Neuron (in vitro differentiated cells): Measurements from ENCODE around the gene RNASE7.
"Not testable (repeated sequence)": the region's sequence is repeated elsewhere in the genome, so short reads cannot be mapped to it uniquely, and the experiment has no call there.

Source experiments
- H2AFZ ChIP-seq: one replicate; pipeline ENCODE4 v1.6.1; 2013; ENCODE audit warnings: low read depth, mild to moderate bottlenecking, inconsistent platforms, low read length, moderate library complexity
- H3K27me3 ChIP-seq: one replicate; pipeline ENCODE4 v1.6.1; 2013; ENCODE audit warnings: low read length; ENCODE audit not compliant: insufficient read depth
- H3K36me3 ChIP-seq: one replicate; pipeline ENCODE4 v1.6.1; 2013; ENCODE audit warnings: low read length; ENCODE audit not compliant: insufficient read depth
- H3K4me1 ChIP-seq: one replicate; pipeline ENCODE4 v1.6.1; 2013; ENCODE audit warnings: low read length; ENCODE audit not compliant: insufficient read depth
- H3K4me3 ChIP-seq: 2 replicates; pipeline ENCODE4 v1.5.1; 2013; ENCODE audit warnings: mild to moderate bottlenecking, low read length, moderate library complexity
- H3K9me3 ChIP-seq: one replicate; pipeline ENCODE4 v1.6.1; 2013; ENCODE audit warnings: low read length

RNASE7 gene

DNA sequence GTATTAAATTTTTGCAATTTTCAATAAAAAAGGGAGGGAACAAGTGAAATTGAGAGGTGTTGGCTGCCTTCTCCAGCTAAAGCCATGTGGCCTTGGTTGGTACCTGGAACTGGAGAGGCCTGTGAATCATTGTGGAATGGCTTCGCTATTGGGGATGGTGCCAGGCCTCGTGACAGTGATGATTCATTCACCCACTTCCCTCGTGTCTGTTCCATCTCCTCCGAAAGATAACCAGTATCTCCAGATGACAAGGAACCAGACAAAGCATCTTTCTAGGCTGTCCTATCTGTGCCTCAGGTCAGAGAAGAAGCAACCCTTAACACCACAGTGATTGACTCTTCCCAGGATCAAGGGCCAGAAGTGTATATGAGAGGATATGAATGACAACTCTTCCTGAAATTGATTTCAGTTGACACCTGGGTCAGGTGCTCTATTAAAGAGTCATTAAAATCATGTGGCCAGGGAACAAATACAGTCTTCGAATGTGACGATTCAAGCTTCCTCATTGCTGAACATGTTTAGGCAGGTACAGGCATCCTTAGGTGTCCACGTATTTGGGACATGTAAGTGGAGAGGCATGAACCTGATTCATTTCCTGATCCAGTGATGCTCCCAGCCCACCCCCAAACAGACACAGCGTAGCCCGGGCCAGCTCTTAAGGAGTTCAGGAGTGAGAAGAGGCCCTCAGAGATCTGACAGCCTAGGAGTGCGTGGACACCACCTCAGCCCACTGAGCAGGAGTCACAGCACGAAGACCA is at the start of gene RNASE7:
Gene RNASE7, plus strand, starts transcription at position 687 of the 758 bp plus-strand sequence. CDS start 631 bp downstream, outside the sequence.
- H3K4me1 ChIP-seq: peaks cover 3% of the 10 kb centered on the region
- no peaks in the 10 kb centered on the region for H3K9me3 ChIP-seq
- no peak within 1 kb of the TSS for H3K4me3 ChIP-seq
- H2AFZ ChIP-seq: no peak within 1 kb of the TSS
- H3K36me3 ChIP-seq: no peaks in the 10 kb centered on the region
- H3K27me3 ChIP-seq: peaks cover 32% of the 10 kb centered on the region

- Histone ChIP-seq H3K4me1 (peaks cover under 1% of the 10 kb centered on the region), H2AFZ (no peak overlapping the region), H3K27me3 (no peaks in the 10 kb centered on the region), H3K4me3 (no peak overlapping the region), H3K36me3 (peaks cover 53% of the 10 kb centered on the region), H3K9me3 (no peaks in the 10 kb centered on the region)
Observed at GRCh38 chr14:20996521-20996920, 45.6 kb upstream of the RNASE7 start.

DNA sequence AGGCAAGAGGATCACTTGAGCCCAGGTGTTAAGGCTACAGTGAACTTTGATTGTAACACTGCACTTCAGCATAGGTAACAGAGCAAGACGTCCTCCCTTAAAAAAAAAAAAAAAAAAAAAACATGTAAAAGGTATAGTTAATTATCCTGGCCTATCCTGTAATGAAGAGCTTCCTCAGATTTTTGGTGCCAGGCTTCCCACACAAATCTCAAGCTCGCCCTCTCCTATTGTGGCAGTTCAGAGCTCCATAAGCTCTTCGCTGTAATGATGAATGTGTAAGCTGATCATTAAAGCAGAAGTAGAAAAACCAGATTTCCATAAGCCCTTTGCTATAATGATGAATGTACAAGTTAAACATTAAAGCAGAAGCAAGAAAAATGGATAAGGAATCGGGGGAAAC is 45.0 kb upstream of the RNASE7 start:
- H3K36me3 ChIP-seq: peaks cover 47% of the 10 kb centered on the region
- H3K4me1 ChIP-seq: no peaks in the 10 kb centered on the region

GRCh38 chr14:20997564-20997963 is 44.6 kb upstream of the RNASE7 start:
- Histone ChIP-seq H3K9me3 (no peaks in the 10 kb centered on the region), H2AFZ (no peak overlapping the region), H3K27me3 (no peaks in the 10 kb centered on the region), H3K36me3 (peaks cover 43% of the 10 kb centered on the region), H3K4me1 (no peaks in the 10 kb centered on the region), H3K4me3 (no peak overlapping the region)

More for the DNA sequence above, 45.0 kb upstream of the RNASE7 start:
- H3K9me3 ChIP-seq: no peaks in the 10 kb centered on the region
- no peak overlapping the region for H3K4me3 ChIP-seq
- no peaks in the 10 kb centered on the region for H3K27me3 ChIP-seq
- no peak overlapping the region for H2AFZ ChIP-seq

GRCh38 chr14:20998139-20998538 is 44.0 kb upstream of the RNASE7 start:
- H3K4me1 ChIP-seq: no peaks in the 10 kb centered on the region
- H3K9me3 ChIP-seq: no peaks in the 10 kb centered on the region
- no peaks in the 10 kb centered on the region for H3K27me3 ChIP-seq
- H3K4me3 ChIP-seq: no peak overlapping the region
- peaks cover 37% of the 10 kb centered on the region for H3K36me3 ChIP-seq
- H2AFZ ChIP-seq: no peak overlapping the region

DNA sequence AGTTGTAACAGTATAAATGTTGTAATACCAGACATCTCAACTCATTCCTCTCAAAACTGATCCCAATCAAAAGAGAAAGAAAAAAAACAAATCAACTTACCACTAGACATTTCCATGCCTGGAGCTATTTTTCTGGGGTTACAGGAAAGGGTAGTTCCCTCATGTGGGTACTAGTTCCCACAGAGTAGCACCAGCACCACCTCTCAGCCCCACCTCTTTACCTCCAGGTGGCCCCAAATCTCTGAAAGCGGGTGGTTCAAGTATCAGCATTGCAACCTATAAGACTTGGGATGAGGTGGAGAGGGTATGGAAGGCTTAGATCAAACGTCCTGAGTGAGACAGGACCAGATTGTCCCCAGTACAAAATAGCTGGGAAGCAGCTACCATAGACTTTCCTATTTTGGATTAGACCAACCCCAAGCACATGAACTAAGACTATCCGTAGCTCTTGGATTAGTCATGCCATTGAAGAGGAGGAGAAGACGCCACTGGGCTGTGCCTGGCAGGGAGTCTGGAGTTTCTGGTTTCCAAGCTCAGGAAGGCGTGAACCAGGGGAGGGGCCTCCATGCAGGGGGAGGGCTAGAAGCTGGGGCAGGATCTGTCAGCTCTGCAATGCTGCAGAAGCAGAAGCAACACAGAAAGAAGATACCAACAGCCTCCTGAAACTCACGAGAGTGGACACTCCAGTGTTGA is 43.3 kb upstream of the RNASE7 start, which contains the start of gene SLC39A2:
Gene SLC39A2, plus strand, starts transcription at position 620 of the 693 bp plus-strand sequence. CDS start 154 bp downstream, outside the sequence.
- peaks cover 34% of the 10 kb centered on the region for H3K36me3 ChIP-seq
- no peak within 1 kb of the TSS for H3K4me3 ChIP-seq
- no peaks in the 10 kb centered on the region for H3K4me1 ChIP-seq
- H3K27me3 ChIP-seq: no peaks in the 10 kb centered on the region
- H3K9me3 ChIP-seq: no peaks in the 10 kb centered on the region
- H2AFZ ChIP-seq: no peak within 1 kb of the TSS

DNA sequence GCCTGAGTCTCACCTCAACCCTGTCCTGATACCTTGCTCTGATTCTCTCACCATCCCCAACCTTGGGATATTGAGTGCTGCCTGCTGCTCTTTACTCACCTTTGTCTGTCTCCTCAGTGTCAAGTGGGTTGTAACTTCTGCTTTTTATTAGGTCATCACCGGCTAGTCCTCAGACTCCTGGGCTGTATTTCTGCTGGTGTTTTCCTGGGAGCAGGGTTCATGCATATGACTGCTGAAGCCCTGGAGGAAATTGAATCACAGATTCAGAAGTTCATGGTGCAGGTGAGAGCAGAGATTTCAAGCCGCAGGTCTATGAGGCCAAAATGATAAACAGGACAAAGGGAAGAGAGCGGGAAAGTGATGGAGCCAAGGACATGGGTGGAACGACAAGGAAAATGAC is 42.6 kb upstream of the RNASE7 start:
- H3K27me3 ChIP-seq: no peaks in the 10 kb centered on the region
- H2AFZ ChIP-seq: no peak overlapping the region
- no peak overlapping the region for H3K4me3 ChIP-seq
- peaks cover 27% of the 10 kb centered on the region for H3K36me3 ChIP-seq
- no peaks in the 10 kb centered on the region for H3K4me1 ChIP-seq
- H3K9me3 ChIP-seq: no peaks in the 10 kb centered on the region

GRCh38 chr14:21001218-21001617 is 40.9 kb upstream of the RNASE7 start:
- Histone ChIP-seq H3K4me3 (no peak overlapping the region), H2AFZ (no peak overlapping the region), H3K36me3 (peaks cover 10% of the 10 kb centered on the region)

DNA sequence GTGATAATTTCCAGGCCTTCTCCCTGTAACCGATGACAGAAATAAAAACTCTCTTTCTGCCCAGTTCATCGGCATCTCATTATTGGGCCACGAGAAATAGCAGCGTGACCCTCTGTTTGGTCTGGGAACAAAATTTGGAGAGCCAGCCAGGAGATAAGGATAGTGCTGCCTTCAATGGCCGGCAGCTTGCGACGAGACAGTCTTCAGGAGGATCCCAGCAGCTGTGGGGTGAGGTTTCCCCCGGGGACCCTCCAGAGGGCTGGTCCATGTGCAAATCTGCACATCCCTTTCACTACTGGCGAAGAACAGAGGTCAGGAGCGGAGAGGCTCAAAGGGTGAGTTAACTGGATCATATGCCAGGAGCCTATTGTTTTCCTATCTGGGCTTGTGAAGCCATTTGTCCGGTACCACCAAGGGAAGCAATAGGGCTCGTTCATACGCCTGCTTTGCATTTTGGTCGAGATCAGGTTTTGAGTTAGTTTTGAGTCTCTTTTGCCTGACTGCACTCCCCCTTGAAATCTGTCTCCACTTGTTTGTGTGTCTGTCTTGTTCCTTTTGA is 38.3 kb upstream of the RNASE7 start:
- Histone ChIP-seq H3K36me3 (no peaks in the 10 kb centered on the region), H2AFZ (no peak overlapping the region), H3K9me3 (no peaks in the 10 kb centered on the region), H3K27me3 (no peaks in the 10 kb centered on the region), H3K4me3 (no peak overlapping the region), H3K4me1 (peaks cover 2% of the 10 kb centered on the region)

More at GRCh38 chr14:21001218-21001617, 40.9 kb upstream of the RNASE7 start:
- H3K4me1 ChIP-seq: no peaks in the 10 kb centered on the region
- H3K9me3 ChIP-seq: no peaks in the 10 kb centered on the region
- no peaks in the 10 kb centered on the region for H3K27me3 ChIP-seq

- H3K27me3 ChIP-seq, H3K36me3 ChIP-seq, H3K9me3 ChIP-seq, H3K4me3 ChIP-seq: not testable (repeated sequence)
- Histone ChIP-seq H2AFZ (peak overlapping the region; percentile 58), H3K4me1 (peaks cover 10% of the 10 kb centered on the region)
Observed at GRCh38 chr14:21009721-21010120, 32.4 kb upstream of the RNASE7 start.

DNA sequence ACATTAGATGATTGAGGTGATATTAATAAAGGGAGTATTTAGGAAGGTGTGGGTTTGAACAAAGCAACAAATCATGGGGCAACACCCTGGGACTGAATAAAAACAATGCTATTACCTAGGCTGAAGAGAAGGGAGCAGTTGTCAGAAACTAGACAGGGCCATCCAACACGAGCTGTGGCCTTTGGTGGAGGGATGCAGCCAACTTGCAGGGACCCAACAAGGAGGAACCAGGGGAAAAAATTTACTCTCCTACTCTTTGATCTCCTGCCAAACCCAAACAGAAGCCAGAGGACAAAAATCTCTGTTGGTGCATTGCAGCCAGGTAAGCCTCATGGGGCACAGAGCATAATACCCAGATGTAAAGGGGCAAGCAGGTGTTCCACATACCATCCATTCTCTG is 31.0 kb upstream of the RNASE7 start:
- H3K36me3 ChIP-seq: no peaks in the 10 kb centered on the region
- H3K4me3 ChIP-seq: no peak overlapping the region
- no peak overlapping the region for H2AFZ ChIP-seq
- H3K27me3 ChIP-seq: peaks cover 5% of the 10 kb centered on the region
- no peaks in the 10 kb centered on the region for H3K9me3 ChIP-seq
- peaks cover 10% of the 10 kb centered on the region for H3K4me1 ChIP-seq

- H3K36me3 ChIP-seq: no peaks in the 10 kb centered on the region
- H3K4me1 ChIP-seq: no peaks in the 10 kb centered on the region
- peaks cover 5% of the 10 kb centered on the region for H3K27me3 ChIP-seq
- H3K9me3 ChIP-seq: no peaks in the 10 kb centered on the region
- H2AFZ ChIP-seq: peak overlapping the region; percentile 44
- no peak overlapping the region for H3K4me3 ChIP-seq
Observed at GRCh38 chr14:21014761-21015190, 27.4 kb upstream of the RNASE7 start.

GRCh38 chr14:21015312-21015711 is 26.9 kb upstream of the RNASE7 start:
- Histone ChIP-seq H3K36me3 (no peaks in the 10 kb centered on the region), H3K27me3 (peaks cover 5% of the 10 kb centered on the region), H2AFZ (no peak overlapping the region), H3K9me3 (no peaks in the 10 kb centered on the region), H3K4me1 (no peaks in the 10 kb centered on the region), H3K4me3 (no peak overlapping the region)
